Measurements from ENCODE around the gene CCDC59.
"Not testable (repeated sequence)": the region's sequence is repeated elsewhere in the genome, so short reads cannot be mapped to it uniquely, and the experiment has no call there.

CCDC59 gene

GRCh38 chr12:82358200-82359114 is at the start of gene CCDC59, which contains the start of gene METTL25:
CCDC59 (minus strand) TSS chr12:82358387; CDS start chr12:82358376, 11 bp downstream.
METTL25 (plus strand) TSS chr12:82358529; CDS start chr12:82358566, 37 bp downstream.
- peaks cover 65% of the 10 kb centered on the region for H3K4me1 Mint-ChIP-seq (ENCODE audit: low read depth)
- peak within 1 kb of the TSS; percentile 100 for H3K27ac Mint-ChIP-seq
- H3K9me3 Mint-ChIP-seq (ENCODE audit: low read depth): no peaks in the 10 kb centered on the region
- peak within 1 kb of the TSS; percentile 99 for H3K4me3 Mint-ChIP-seq
- no peaks in the 10 kb centered on the region for H3K27me3 Mint-ChIP-seq
- H3K36me3 Mint-ChIP-seq: peaks cover 15% of the 10 kb centered on the region

GRCh38 chr12:82407481-82407880 is 49.3 kb upstream of the CCDC59 start:
- Mint-ChIP-seq H3K27ac (no peak overlapping the region), H3K36me3 (peaks cover 32% of the 10 kb centered on the region), H3K9me3 (ENCODE audit: low read depth) (no peaks in the 10 kb centered on the region), H3K4me1 (ENCODE audit: low read depth) (no peaks in the 10 kb centered on the region), H3K27me3 (no peaks in the 10 kb centered on the region), H3K4me3 (no peak overlapping the region)

- H3K36me3 Mint-ChIP-seq: peaks cover 32% of the 10 kb centered on the region
- no peaks in the 10 kb centered on the region for H3K4me1 Mint-ChIP-seq (ENCODE audit: low read depth)
- H3K4me3 Mint-ChIP-seq: no peak overlapping the region
- no peak overlapping the region for H3K27ac Mint-ChIP-seq
- no peaks in the 10 kb centered on the region for H3K9me3 Mint-ChIP-seq (ENCODE audit: low read depth)
- no peaks in the 10 kb centered on the region for H3K27me3 Mint-ChIP-seq
Observed at GRCh38 chr12:82406651-82407050, 48.5 kb upstream of the CCDC59 start.

- no peaks in the 10 kb centered on the region for H3K4me1 Mint-ChIP-seq (ENCODE audit: low read depth)
- H3K4me3 Mint-ChIP-seq: no peak overlapping the region
- H3K9me3 Mint-ChIP-seq (ENCODE audit: low read depth): no peaks in the 10 kb centered on the region
- no peak overlapping the region for H3K27ac Mint-ChIP-seq
- H3K36me3 Mint-ChIP-seq: peaks cover 18% of the 10 kb centered on the region
- H3K27me3 Mint-ChIP-seq: no peaks in the 10 kb centered on the region
Observed at GRCh38 chr12:82400819-82401218, 42.6 kb upstream of the CCDC59 start.

GRCh38 chr12:82398879-82399278 is 40.7 kb upstream of the CCDC59 start:
- Mint-ChIP-seq H3K9me3 (ENCODE audit: low read depth) (no peaks in the 10 kb centered on the region), H3K36me3 (peaks cover 14% of the 10 kb centered on the region), H3K27ac (no peak overlapping the region), H3K27me3 (no peaks in the 10 kb centered on the region), H3K4me3 (no peak overlapping the region), H3K4me1 (ENCODE audit: low read depth) (no peaks in the 10 kb centered on the region)

GRCh38 chr12:82383930-82384552 is 25.9 kb upstream of the CCDC59 start:
- Mint-ChIP-seq H3K27me3 (no peaks in the 10 kb centered on the region), H3K4me3 (no peak overlapping the region), H3K27ac (no peak overlapping the region), H3K36me3 (peaks cover 19% of the 10 kb centered on the region), H3K4me1 (ENCODE audit: low read depth) (no peaks in the 10 kb centered on the region), H3K9me3 (ENCODE audit: low read depth) (no peaks in the 10 kb centered on the region)

- Mint-ChIP-seq H3K27me3 (no peaks in the 10 kb centered on the region), H3K4me1 (ENCODE audit: low read depth) (no peaks in the 10 kb centered on the region), H3K27ac (no peak overlapping the region), H3K4me3 (no peak overlapping the region), H3K9me3 (ENCODE audit: low read depth) (peaks cover 4% of the 10 kb centered on the region), H3K36me3 (peaks cover 16% of the 10 kb centered on the region)
Observed at GRCh38 chr12:82378997-82379396, 20.8 kb upstream of the CCDC59 start.

GRCh38 chr12:82375201-82375600 is 17.0 kb upstream of the CCDC59 start:
- H3K36me3 Mint-ChIP-seq: peaks cover 23% of the 10 kb centered on the region

GRCh38 chr12:82366197-82366596 is 8.0 kb upstream of the CCDC59 start:
- H3K27me3 Mint-ChIP-seq: no peaks in the 10 kb centered on the region
- H3K9me3 Mint-ChIP-seq (ENCODE audit: low read depth): no peaks in the 10 kb centered on the region

More at GRCh38 chr12:82375201-82375600, 17.0 kb upstream of the CCDC59 start:
- H3K4me3 Mint-ChIP-seq: no peak overlapping the region
- peaks cover 4% of the 10 kb centered on the region for H3K9me3 Mint-ChIP-seq (ENCODE audit: low read depth)
- no peak overlapping the region for H3K27ac Mint-ChIP-seq
- H3K27me3 Mint-ChIP-seq: no peaks in the 10 kb centered on the region
- H3K4me1 Mint-ChIP-seq (ENCODE audit: low read depth): no peaks in the 10 kb centered on the region

GRCh38 chr12:82363990-82364389 is 5.8 kb upstream of the CCDC59 start:
- Mint-ChIP-seq H3K4me1 (ENCODE audit: low read depth) (peaks cover 48% of the 10 kb centered on the region), H3K36me3 (peaks cover 16% of the 10 kb centered on the region), H3K4me3 (no peak overlapping the region), H3K27ac (no peak overlapping the region), H3K27me3 (no peaks in the 10 kb centered on the region), H3K9me3 (ENCODE audit: low read depth) (no peaks in the 10 kb centered on the region)

More at GRCh38 chr12:82366197-82366596, 8.0 kb upstream of the CCDC59 start:
- Mint-ChIP-seq H3K27ac (no peak overlapping the region), H3K4me3 (no peak overlapping the region), H3K36me3 (peaks cover 17% of the 10 kb centered on the region), H3K4me1 (ENCODE audit: low read depth) (peaks cover 28% of the 10 kb centered on the region)

GRCh38 chr12:82361461-82361915 is 3.3 kb upstream of the CCDC59 start:
- H3K4me3 Mint-ChIP-seq: no peak overlapping the region
- peaks cover 61% of the 10 kb centered on the region for H3K4me1 Mint-ChIP-seq (ENCODE audit: low read depth)
- H3K27me3 Mint-ChIP-seq: no peaks in the 10 kb centered on the region
- H3K27ac Mint-ChIP-seq: no peak overlapping the region
- peaks cover 18% of the 10 kb centered on the region for H3K36me3 Mint-ChIP-seq
- H3K9me3 Mint-ChIP-seq (ENCODE audit: low read depth): no peaks in the 10 kb centered on the region

GRCh38 chr12:82360834-82361233 is 2.6 kb upstream of the CCDC59 start:
- peaks cover 18% of the 10 kb centered on the region for H3K36me3 Mint-ChIP-seq
- H3K4me1 Mint-ChIP-seq (ENCODE audit: low read depth): peaks cover 64% of the 10 kb centered on the region
- not testable (repeated sequence) for H3K27me3 Mint-ChIP-seq; H3K9me3 Mint-ChIP-seq (ENCODE audit: low read depth); H3K27ac Mint-ChIP-seq; H3K4me3 Mint-ChIP-seq

GRCh38 chr12:82359115-82359478 is 910 bp upstream of the CCDC59 start:
- Mint-ChIP-seq H3K9me3 (ENCODE audit: low read depth) (no peaks in the 10 kb centered on the region), H3K4me3 (peak overlapping the region; percentile 99), H3K36me3 (peaks cover 15% of the 10 kb centered on the region), H3K27me3 (no peaks in the 10 kb centered on the region), H3K27ac (peak overlapping the region; percentile 100), H3K4me1 (ENCODE audit: low read depth) (peaks cover 67% of the 10 kb centered on the region)

GRCh38 chr12:82357845-82358199 is 365 bp downstream of the CCDC59 start:
- Mint-ChIP-seq H3K27ac (peak overlapping the region; percentile 100), H3K36me3 (peaks cover 15% of the 10 kb centered on the region), H3K4me3 (peak overlapping the region; percentile 99), H3K27me3 (no peaks in the 10 kb centered on the region), H3K4me1 (ENCODE audit: low read depth) (peaks cover 60% of the 10 kb centered on the region), H3K9me3 (ENCODE audit: low read depth) (no peaks in the 10 kb centered on the region)

- Mint-ChIP-seq H3K4me3 (peak overlapping the region; percentile 99), H3K27me3 (no peaks in the 10 kb centered on the region), H3K36me3 (peaks cover 12% of the 10 kb centered on the region), H3K4me1 (ENCODE audit: low read depth) (peaks cover 55% of the 10 kb centered on the region), H3K9me3 (ENCODE audit: low read depth) (no peaks in the 10 kb centered on the region), H3K27ac (peak overlapping the region; percentile 100)
Observed at GRCh38 chr12:82357340-82357739, 847 bp downstream of the CCDC59 start.
